CD14-positive monocyte (primary cell): ENCODE data around the gene RBM42. TPM values are rescaled to one million over a fixed set of nuclear protein-coding genes. Genes with fewer than 3 reads are reported as not detected.

Experiments
- DNase-seq, 3 donors: peaks; one replicate each; pipeline ENCODE4 v3.0.0-alpha.2; 2011 to 2022
- H2AFZ ChIP-seq: 2 replicates; pipeline ENCODE4 v1.6.0; 2012; ENCODE audit warnings: mild to moderate bottlenecking, low read depth, low read length, inconsistent platforms; ENCODE audit not compliant: insufficient read depth, poor library complexity, severe bottlenecking
- H3K27ac ChIP-seq, 2 donors: 1 replicate in 1 of 2; 2 replicates in 1 of 2; pipeline ENCODE4 v1.5.1; 2012 to 2013; ENCODE audit warnings: low read length in 2 of 2, control low read depth in 1 of 2, inconsistent platforms in 1 of 2, low read depth in 1 of 2, mild to moderate bottlenecking in 1 of 2
- H3K27me3 ChIP-seq, 2 donors: one replicate each; pipeline versions ENCODE4 v1.6.0 to v1.6.1; 2011 to 2013; ENCODE audit warnings: low read length in 2 of 2; ENCODE audit not compliant: control insufficient read depth in 2 of 2, insufficient read depth in 2 of 2
- H3K36me3 ChIP-seq, 2 donors: replicated peaks in 1 of 2; 1 replicate in 1 of 2; 2 replicates in 1 of 2; pipeline versions ENCODE4 v1.5.1 to v1.6.1; 2012 to 2013; ENCODE audit warnings: low read length in 2 of 2, control low read depth in 1 of 2, inconsistent platforms in 1 of 2, mild to moderate bottlenecking in 1 of 2; ENCODE audit not compliant: insufficient read depth in 2 of 2, control insufficient read depth in 1 of 2
- H3K4me1 ChIP-seq, 2 donors: 1 replicate in 1 of 2; 2 replicates in 1 of 2; pipeline versions ENCODE4 v1.5.1 to v1.6.1; 2012 to 2013; ENCODE audit warnings: low read length in 2 of 2, control low read depth in 1 of 2, inconsistent platforms in 1 of 2, mild to moderate bottlenecking in 1 of 2, moderate library complexity in 1 of 2; ENCODE audit not compliant: insufficient read depth in 2 of 2, control insufficient read depth in 1 of 2
- H3K4me2 ChIP-seq: replicated peaks from 2 replicates; pipeline ENCODE3; 2012; ENCODE audit warnings: low read length, moderate library complexity, mild to moderate bottlenecking; ENCODE audit not compliant: poor library complexity, severe bottlenecking; ENCODE audit errors: extremely low read depth
- H3K4me3 ChIP-seq, 3 experiments: fragments of 200-600 bp in 1 of 3; sonication (generic) in 1 of 3; replicated peaks in 1 of 3; 1 replicate in 2 of 3; 2 replicates in 1 of 3; pipeline ENCODE4 v1.5.1; 2011 to 2013; ENCODE audit warnings: low read length in 3 of 3, mild to moderate bottlenecking in 3 of 3, control low read depth in 2 of 3, low read depth in 2 of 3, inconsistent platforms in 1 of 3, moderate library complexity in 1 of 3
- H3K79me2 ChIP-seq: 2 replicates; pipeline ENCODE4 v1.6.0; 2012; ENCODE audit warnings: mild to moderate bottlenecking, control low read depth, inconsistent platforms, low read length, moderate library complexity; ENCODE audit not compliant: insufficient read depth
- H3K9ac ChIP-seq: 2 replicates; pipeline ENCODE4 v1.6.0; 2017; ENCODE audit warnings: low read length, mild to moderate bottlenecking; ENCODE audit not compliant: insufficient read depth, poor library complexity, severe bottlenecking
- H3K9me3 ChIP-seq, 2 donors: replicated peaks in 1 of 2; 1 replicate in 1 of 2; 2 replicates in 1 of 2; pipeline versions ENCODE4 v1.5.1 to v1.6.1; 2012 to 2013; ENCODE audit warnings: low read length in 2 of 2, control low read depth in 1 of 2; ENCODE audit not compliant: control insufficient read depth in 1 of 2, insufficient read depth in 1 of 2
- H4K20me1 ChIP-seq: 2 replicates; pipeline ENCODE4 v1.6.0; 2012; ENCODE audit warnings: mild to moderate bottlenecking, low read length, control low read depth, moderate library complexity; ENCODE audit not compliant: insufficient read depth
- H3K27ac Mint-ChIP-seq, 7 donors: one replicate each; pipeline ENCODE4 v1.8.0; 2020; ENCODE audit warnings: mild to moderate bottlenecking in 7 of 7, mixed read lengths in 7 of 7, moderate library complexity in 6 of 7, inconsistent platforms in 2 of 7
- H3K27me3 Mint-ChIP-seq, 3 donors: one replicate each; pipeline ENCODE4 v1.8.0; 2021 to 2022; ENCODE audit warnings: low read depth in 3 of 3, mild to moderate bottlenecking in 3 of 3, mixed read lengths in 3 of 3, moderate library complexity in 3 of 3, inconsistent platforms in 1 of 3
- H3K36me3 Mint-ChIP-seq, 2 donors: one replicate each; pipeline ENCODE4 v1.8.0; 2020; ENCODE audit warnings: mixed read lengths in 2 of 2, inconsistent platforms in 1 of 2, mild to moderate bottlenecking in 1 of 2
- H3K4me1 Mint-ChIP-seq: one replicate; pipeline ENCODE4 v1.8.0; 2020; ENCODE audit warnings: mild to moderate bottlenecking, mixed read lengths
- H3K4me3 Mint-ChIP-seq, 2 donors: one replicate each; pipeline ENCODE4 v1.8.0; 2020; ENCODE audit warnings: mild to moderate bottlenecking in 2 of 2, mixed read lengths in 2 of 2, moderate library complexity in 1 of 2
- H3K9me3 Mint-ChIP-seq, 7 donors: one replicate each; pipeline ENCODE4 v1.8.0; 2020 to 2022; ENCODE audit warnings: mixed read lengths in 7 of 7, mild to moderate bottlenecking in 6 of 7, moderate library complexity in 6 of 7, inconsistent platforms in 2 of 7
- WGBS: methylation state at CpG from one replicate; pipeline ENCODE4 v1.1.5; 2013; ENCODE audit warnings: missing lambda C conversion rate; ENCODE audit not compliant: insufficient coverage; 5-methylcytosine and 5-hydroxymethylcytosine counted together
- intact Hi-C, 2 donors: fragments of 100-400 bp; cut with micrococcal nuclease; formaldehyde crosslinking; loops; one replicate each; pipeline versions ENCODE4 v1.15.0 to v1.15.1; 2023
- polyA plus RNA-seq, 3 donors: library from polyadenylated mRNA; depleted of rRNA in 1 of 3; unstranded in 2 of 3; stranded (reverse) in 1 of 3; fragments of 300-500 nt in 2 of 3; fragments of >200 nt in 1 of 3; fragmentation: Illumina TruSeq in 2 of 3; gene quantifications; 1 replicate in 2 of 3; 2 replicates in 1 of 3; pipeline ENCODE4 v1.2.3, GENCODE V29; 2012 to 2021
- TF ChIP-seq, protein P1 (sequence below): fragments of 200-600 bp; IDR thresholded peaks from one replicate; pipeline ENCODE4 v1.8.0; 2022; ENCODE audit warnings: antibody characterized with exemption, mild to moderate bottlenecking

Gene RBM42
- polyA plus RNA-seq, 3 donors: 29.5 to 53.3 (median 50.3) TPM

DNA sequence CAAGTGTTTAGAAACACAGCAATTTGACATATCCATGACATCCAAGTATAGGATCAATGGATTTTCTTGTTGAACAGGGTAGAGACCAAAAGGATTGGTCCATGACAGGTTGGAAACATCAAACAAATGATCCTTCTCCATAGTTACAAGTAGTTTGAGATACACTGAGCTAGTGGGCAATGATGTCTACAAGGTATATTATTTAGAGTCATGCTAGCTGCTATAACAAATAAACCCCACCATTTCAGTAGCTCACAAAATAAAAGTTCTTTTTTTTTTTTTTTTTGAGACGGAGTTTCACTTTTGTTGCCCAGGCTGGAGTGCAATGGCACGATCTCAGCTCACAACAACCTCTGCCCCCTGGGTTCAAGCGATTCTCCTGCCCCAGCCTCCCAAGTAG lies 21.2 kb upstream of the RBM42 start:
- Histone ChIP-seq H2AFZ (no peak overlapping the region), H3K9ac (no peak overlapping the region), H4K20me1 (no peaks in the 10 kb centered on the region), H3K36me3 (no peaks in the 10 kb centered on the region), H3K4me3 (no peak overlapping the region), H3K9me3 (peaks cover 27 to 31% of the 10 kb centered on the region in 2 donors), H3K4me1 (peaks cover 26 to 27% of the 10 kb centered on the region in 2 donors), H3K4me2 (no peak overlapping the region), H3K79me2 (peaks cover under 1% of the 10 kb centered on the region), H3K27me3 (no peaks in the 10 kb centered on the region), H3K27ac (no peak overlapping the region)
- Mint-ChIP-seq H3K36me3 (peaks cover 0 to 3% of the 10 kb centered on the region in 2 donors), H3K27ac (no peak overlapping the region), H3K4me3 (no peak overlapping the region), H3K27me3 (peaks cover 0 to 7% (median 2%) of the 10 kb centered on the region in 3 donors), H3K4me1 (peaks cover 30% of the 10 kb centered on the region), H3K9me3 (peaks cover 14 to 38% (median 36%) of the 10 kb centered on the region in 7 donors)
- intact Hi-C loops: no loop called here
- no peak for DNase-seq
- TF ChIP-seq, protein P1, sequence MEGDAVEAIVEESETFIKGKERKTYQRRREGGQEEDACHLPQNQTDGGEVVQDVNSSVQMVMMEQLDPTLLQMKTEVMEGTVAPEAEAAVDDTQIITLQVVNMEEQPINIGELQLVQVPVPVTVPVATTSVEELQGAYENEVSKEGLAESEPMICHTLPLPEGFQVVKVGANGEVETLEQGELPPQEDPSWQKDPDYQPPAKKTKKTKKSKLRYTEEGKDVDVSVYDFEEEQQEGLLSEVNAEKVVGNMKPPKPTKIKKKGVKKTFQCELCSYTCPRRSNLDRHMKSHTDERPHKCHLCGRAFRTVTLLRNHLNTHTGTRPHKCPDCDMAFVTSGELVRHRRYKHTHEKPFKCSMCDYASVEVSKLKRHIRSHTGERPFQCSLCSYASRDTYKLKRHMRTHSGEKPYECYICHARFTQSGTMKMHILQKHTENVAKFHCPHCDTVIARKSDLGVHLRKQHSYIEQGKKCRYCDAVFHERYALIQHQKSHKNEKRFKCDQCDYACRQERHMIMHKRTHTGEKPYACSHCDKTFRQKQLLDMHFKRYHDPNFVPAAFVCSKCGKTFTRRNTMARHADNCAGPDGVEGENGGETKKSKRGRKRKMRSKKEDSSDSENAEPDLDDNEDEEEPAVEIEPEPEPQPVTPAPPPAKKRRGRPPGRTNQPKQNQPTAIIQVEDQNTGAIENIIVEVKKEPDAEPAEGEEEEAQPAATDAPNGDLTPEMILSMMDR: no peak
- WGBS: no CpG with 5 or more reads among the region's 3 CpGs

DNA sequence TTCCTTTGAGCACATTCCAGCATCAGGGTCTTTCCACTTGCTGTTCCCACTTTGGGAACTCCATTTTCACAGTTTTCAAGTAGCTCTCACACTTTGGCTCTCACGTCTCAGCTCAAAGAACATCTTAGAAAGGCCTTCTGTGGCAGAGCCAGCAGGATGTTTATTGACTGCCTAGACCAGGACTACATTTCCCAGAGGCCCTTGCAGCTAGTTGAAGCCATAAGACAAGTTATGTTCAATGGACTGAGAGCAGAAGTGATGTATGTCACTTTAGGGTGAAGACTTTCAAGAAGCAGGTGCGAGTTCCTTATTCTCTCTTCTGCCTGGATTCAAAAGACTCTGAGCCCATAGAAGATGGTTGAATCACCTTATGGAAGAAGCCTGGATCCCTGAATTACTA lies 20.6 kb upstream of the RBM42 start:
- H3K4me3 ChIP-seq: no peak overlapping the region
- Mint-ChIP-seq H3K27me3 (peaks cover 0 to 7% (median 2%) of the 10 kb centered on the region in 3 donors), H3K9me3 (peaks cover 14 to 38% (median 36%) of the 10 kb centered on the region in 7 donors), H3K36me3 (peaks cover 0 to 3% of the 10 kb centered on the region in 2 donors), H3K4me3 (no peak overlapping the region), H3K4me1 (peaks cover 35% of the 10 kb centered on the region), H3K27ac (no peak overlapping the region)
- H3K9me3 ChIP-seq: peaks cover 27 to 31% of the 10 kb centered on the region in 2 donors
- no peaks in the 10 kb centered on the region for H4K20me1 ChIP-seq
- no peaks in the 10 kb centered on the region for H3K27me3 ChIP-seq
- WGBS: 94% methylated on average over 2 of the region's 2 CpGs
- no peak overlapping the region for H3K4me2 ChIP-seq
- peaks cover 32 to 33% of the 10 kb centered on the region in 2 donors for H3K4me1 ChIP-seq
- H3K27ac ChIP-seq: no peak overlapping the region
- no peak overlapping the region for H3K9ac ChIP-seq
- intact Hi-C loops: no loop called here
- no peaks in the 10 kb centered on the region for H3K36me3 ChIP-seq
- peaks cover 6% of the 10 kb centered on the region for H3K79me2 ChIP-seq
- DNase-seq: no peak
- no peak overlapping the region for H2AFZ ChIP-seq
- TF ChIP-seq, protein P1: no peak
